Endodermal cell (in vitro differentiated cells): ENCODE data around the gene GALNT17. TPM values are rescaled to one million over a fixed set of nuclear protein-coding genes. Genes with fewer than 3 reads are reported as not detected.
A peak's percentile ranks its signal among the peaks of the same experiment; 100 is the strongest.

Source experiments
- DNase-seq: peaks from one replicate; pipeline ENCODE4 v3.0.0-alpha.2; 2017
- H3K27ac ChIP-seq: 2 replicates; pipeline ENCODE4 v1.5.1; 2013; ENCODE audit warnings: mild to moderate bottlenecking, low read depth, low read length, moderate library complexity
- H3K27me3 ChIP-seq: 2 replicates; pipeline ENCODE4 v1.6.1; 2013; ENCODE audit warnings: mild to moderate bottlenecking, low read length, moderate library complexity; ENCODE audit not compliant: insufficient read depth, control insufficient read depth, poor library complexity, severe bottlenecking
- H3K36me3 ChIP-seq: 2 replicates; pipeline ENCODE4 v1.7.0; 2013; ENCODE audit warnings: mild to moderate bottlenecking, low read length, moderate library complexity; ENCODE audit not compliant: control insufficient read depth, insufficient read depth
- H3K4me1 ChIP-seq: one replicate; pipeline ENCODE4 v1.7.0; 2013; ENCODE audit warnings: low read length; ENCODE audit not compliant: control insufficient read depth, insufficient read depth
- H3K4me3 ChIP-seq: 2 replicates; pipeline ENCODE4 v1.5.1; 2013; ENCODE audit warnings: mild to moderate bottlenecking, low read length, moderate library complexity
- H3K9ac ChIP-seq: 2 replicates; pipeline ENCODE4 v1.6.1; 2013; ENCODE audit warnings: mild to moderate bottlenecking, low read length, moderate library complexity; ENCODE audit not compliant: poor library complexity, severe bottlenecking; ENCODE audit errors: extremely low read depth
- H3K9me3 ChIP-seq: 2 replicates; pipeline ENCODE4 v1.6.1; 2013; ENCODE audit warnings: mild to moderate bottlenecking, low read length, moderate library complexity; ENCODE audit not compliant: control insufficient read depth
- H3K27ac Mint-ChIP-seq: 2 replicates; pipeline ENCODE4 v1.8.0; 2020; ENCODE audit warnings: mixed read lengths
- H3K27me3 Mint-ChIP-seq: 2 replicates; pipeline ENCODE4 v1.8.0; 2021; ENCODE audit warnings: mild to moderate bottlenecking, mixed read lengths; ENCODE audit not compliant: insufficient read depth
- H3K36me3 Mint-ChIP-seq: 2 replicates; pipeline ENCODE4 v1.8.0; 2020; ENCODE audit warnings: low read depth, mixed read lengths
- H3K4me1 Mint-ChIP-seq: 2 replicates; pipeline ENCODE4 v1.8.0; 2020; ENCODE audit warnings: mixed read lengths
- H3K4me3 Mint-ChIP-seq: 2 replicates; pipeline ENCODE4 v1.8.0; 2020; ENCODE audit warnings: mild to moderate bottlenecking, moderate library complexity, mixed read lengths
- H3K9me3 Mint-ChIP-seq: 2 replicates; pipeline ENCODE4 v1.8.0; 2020; ENCODE audit warnings: mild to moderate bottlenecking, mixed read lengths
- WGBS, 2 experiments: methylation state at CpG; one replicate each; pipeline versions ENCODE4 v1.1.5 to v1.1.7; 2013; ENCODE audit warnings: missing lambda C conversion rate in 2 of 2, mixed read lengths in 1 of 2; ENCODE audit not compliant: insufficient coverage in 1 of 2, insufficient read length in 1 of 2; 5-methylcytosine and 5-hydroxymethylcytosine counted together
- total RNA-seq, 2 donors: library from RNA; stranded (reverse); fragmentation: NEBNext Ultra II Directional in 1 of 2; extraction: Animal tissue kit (Norgen Biotek cat#: 25700) in 1 of 2; gene quantifications; 2 replicates in 1 of 2; 3 replicates in 1 of 2; pipeline ENCODE4 v1.2.1, GENCODE V29; 2021
- TF ChIP-seq, protein P1 (sequence below): fragments of 200-600 bp; sonication (generic); conservative IDR thresholded peaks from 2 replicates; pipeline ENCODE4 v1.5.0; 2021; ENCODE audit warnings: antibody characterized with exemption, mild to moderate bottlenecking

Gene GALNT17
- total RNA-seq, 2 donors from 2014 or later, result 60.4 to 61.3 TPM

DNA sequence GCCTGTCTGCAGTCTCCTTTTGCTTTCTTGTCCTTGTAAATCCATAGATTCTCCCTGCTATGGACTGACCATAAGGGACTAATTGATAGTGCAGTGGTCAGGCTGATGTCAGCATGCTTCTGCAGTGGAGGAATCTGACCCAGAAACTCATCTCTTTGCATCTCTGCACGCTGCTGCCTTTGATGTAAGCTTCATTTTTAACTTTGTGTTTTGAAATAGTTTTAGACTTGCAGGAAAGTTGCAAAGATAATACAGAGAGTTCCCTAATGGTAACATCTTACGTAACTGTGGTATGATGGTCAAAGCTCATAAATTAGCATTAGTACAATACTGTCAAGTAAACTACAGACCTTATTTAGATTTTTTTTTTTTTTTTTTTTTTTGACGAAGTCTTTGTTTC, 89.6 kb downstream of the GALNT17 start:
- WGBS, 2 experiments, result 96% methylated on average over 3 of the region's 3 CpGs; no CpG with 5 or more reads in 1 of the 2 experiments
- no peak overlapping the region for H3K27ac ChIP-seq

DNA sequence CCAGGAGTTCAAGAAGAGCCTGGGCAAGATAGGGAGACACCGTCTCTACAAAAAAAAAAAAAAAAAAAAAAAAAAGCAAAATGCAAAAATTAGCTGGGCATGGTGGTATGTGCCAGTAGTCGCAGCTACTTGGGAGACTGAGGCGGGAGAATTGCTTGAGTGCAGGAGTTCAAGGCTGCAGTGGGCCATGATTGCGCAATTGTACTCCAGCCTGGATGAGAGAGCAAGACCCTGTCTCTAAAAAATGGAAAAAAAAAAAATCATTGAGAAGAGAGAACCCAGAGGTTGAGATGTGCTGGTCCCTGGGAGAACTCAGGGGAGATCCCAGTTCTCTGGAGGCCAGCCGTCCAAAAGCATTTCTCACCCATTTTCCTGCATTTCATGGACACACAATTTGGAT, 95.2 kb downstream of the GALNT17 start:
- Histone ChIP-seq H3K36me3 (peaks cover 59% of the 10 kb centered on the region), H3K4me1 (no peaks in the 10 kb centered on the region), H3K9ac (no peak overlapping the region), H3K27ac (no peak overlapping the region), H3K9me3 (peaks cover 41% of the 10 kb centered on the region), H3K4me3 (no peak overlapping the region), H3K27me3 (no peaks in the 10 kb centered on the region)
- TF ChIP-seq, protein P1, sequence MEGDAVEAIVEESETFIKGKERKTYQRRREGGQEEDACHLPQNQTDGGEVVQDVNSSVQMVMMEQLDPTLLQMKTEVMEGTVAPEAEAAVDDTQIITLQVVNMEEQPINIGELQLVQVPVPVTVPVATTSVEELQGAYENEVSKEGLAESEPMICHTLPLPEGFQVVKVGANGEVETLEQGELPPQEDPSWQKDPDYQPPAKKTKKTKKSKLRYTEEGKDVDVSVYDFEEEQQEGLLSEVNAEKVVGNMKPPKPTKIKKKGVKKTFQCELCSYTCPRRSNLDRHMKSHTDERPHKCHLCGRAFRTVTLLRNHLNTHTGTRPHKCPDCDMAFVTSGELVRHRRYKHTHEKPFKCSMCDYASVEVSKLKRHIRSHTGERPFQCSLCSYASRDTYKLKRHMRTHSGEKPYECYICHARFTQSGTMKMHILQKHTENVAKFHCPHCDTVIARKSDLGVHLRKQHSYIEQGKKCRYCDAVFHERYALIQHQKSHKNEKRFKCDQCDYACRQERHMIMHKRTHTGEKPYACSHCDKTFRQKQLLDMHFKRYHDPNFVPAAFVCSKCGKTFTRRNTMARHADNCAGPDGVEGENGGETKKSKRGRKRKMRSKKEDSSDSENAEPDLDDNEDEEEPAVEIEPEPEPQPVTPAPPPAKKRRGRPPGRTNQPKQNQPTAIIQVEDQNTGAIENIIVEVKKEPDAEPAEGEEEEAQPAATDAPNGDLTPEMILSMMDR, result no peak
- Mint-ChIP-seq H3K9me3 (peaks cover 28% of the 10 kb centered on the region), H3K4me1 (peaks cover under 1% of the 10 kb centered on the region), H3K4me3 (no peak overlapping the region), H3K27ac (no peak overlapping the region), H3K27me3 (no peaks in the 10 kb centered on the region), H3K36me3 (peaks cover 51% of the 10 kb centered on the region)
- DNase-seq, result peak; percentile 16
- 63 to 76% methylated on average over 3 to 5 of the region's 5 CpGs for WGBS, 2 experiments

More for the DNA sequence above, 89.6 kb downstream of the GALNT17 start:
- H3K36me3 ChIP-seq, result peaks cover 55% of the 10 kb centered on the region
- H3K9me3 Mint-ChIP-seq, result peaks cover 31% of the 10 kb centered on the region
- no peak overlapping the region for H3K9ac ChIP-seq
- no peak overlapping the region for H3K27ac Mint-ChIP-seq
- TF ChIP-seq, protein P1, result no peak
- no peak overlapping the region for H3K4me3 Mint-ChIP-seq
- H3K4me3 ChIP-seq, result no peak overlapping the region
- no peaks in the 10 kb centered on the region for H3K27me3 ChIP-seq
- DNase-seq, result peak; percentile 21
- H3K27me3 Mint-ChIP-seq, result no peaks in the 10 kb centered on the region
- H3K4me1 Mint-ChIP-seq, result peaks cover 8% of the 10 kb centered on the region
- H3K36me3 Mint-ChIP-seq, result peaks cover 44% of the 10 kb centered on the region
- H3K4me1 ChIP-seq, result no peaks in the 10 kb centered on the region
- H3K9me3 ChIP-seq, result peaks cover 42% of the 10 kb centered on the region

DNA sequence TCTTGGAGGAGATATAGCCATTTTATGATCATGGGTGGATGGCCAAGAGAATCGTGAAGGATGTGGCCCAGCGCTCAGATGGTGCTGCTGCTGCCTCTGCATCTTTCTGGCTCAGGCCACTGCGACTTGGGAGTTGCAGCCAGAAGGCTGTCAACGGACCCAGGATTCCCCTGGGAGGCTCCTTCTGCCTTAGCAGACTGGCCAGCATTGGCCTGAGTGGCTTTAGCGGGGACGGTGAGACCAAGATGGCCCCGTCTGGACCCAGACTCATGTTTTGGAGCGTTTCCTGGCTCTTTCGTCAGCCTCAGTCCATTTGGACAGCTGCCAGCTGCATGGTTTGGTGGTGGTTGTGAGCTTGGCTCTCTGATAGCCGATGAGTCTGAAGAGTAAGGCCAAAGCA, 97.2 kb downstream of the GALNT17 start:
- peaks cover 41% of the 10 kb centered on the region for H3K9me3 ChIP-seq
- Mint-ChIP-seq H3K36me3 (peaks cover 53% of the 10 kb centered on the region), H3K4me1 (peaks cover 12% of the 10 kb centered on the region), H3K27me3 (no peaks in the 10 kb centered on the region), H3K27ac (peak overlapping the region; percentile 12), H3K9me3 (peaks cover 28% of the 10 kb centered on the region), H3K4me3 (no peak overlapping the region)
- no peak overlapping the region for H3K27ac ChIP-seq
- H3K36me3 ChIP-seq, result peaks cover 58% of the 10 kb centered on the region
- H3K4me3 ChIP-seq, result no peak overlapping the region
- no peaks in the 10 kb centered on the region for H3K27me3 ChIP-seq
- DNase-seq, result peak; percentile 18
- TF ChIP-seq, protein P1, result no peak
- H3K4me1 ChIP-seq, result no peaks in the 10 kb centered on the region
- 94 to 95% methylated on average over 5 to 10 of the region's 10 CpGs for WGBS, 2 experiments
- H3K9ac ChIP-seq, result no peak overlapping the region
